Measurements from ENCODE around the gene R3HDM4.
"Not testable (repeated sequence)": the region's sequence is repeated elsewhere in the genome, so short reads cannot be mapped to it uniquely, and the experiment has no call there.

The R3HDM4 gene

DNA sequence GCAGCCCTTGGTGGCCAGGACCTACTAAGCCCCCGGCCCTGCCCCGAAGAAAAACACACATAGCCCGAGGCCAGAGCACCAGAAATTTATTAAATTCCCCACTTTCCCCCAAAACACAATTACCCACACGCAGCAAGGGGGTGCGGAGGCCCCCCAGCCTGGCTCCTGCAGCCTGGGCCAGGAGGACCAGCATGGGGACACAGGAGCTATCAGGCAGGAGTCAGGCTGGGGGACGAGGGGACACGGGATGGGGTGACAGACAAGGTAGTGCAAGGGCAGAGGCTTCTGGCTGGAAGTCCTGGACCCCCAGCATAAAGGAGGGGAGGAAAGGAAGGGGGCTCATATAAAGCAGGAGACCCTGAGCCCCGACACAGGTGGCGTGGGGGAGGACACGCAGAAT lies 16.6 kb downstream of the R3HDM4 start:
- in situ Hi-C loops (cut with HindIII; ENCODE audit: low sequenced_read_pairs), result no loop called here

- in situ Hi-C loops (cut with HindIII; ENCODE audit: low sequenced_read_pairs), result no loop called here
These were observed 19.9 kb downstream of the R3HDM4 start, which contains the start of the genes MED16 and RNU6-9 for GRCh38 chr19:892894-893689. Gene MED16, minus strand, starts transcription at chr19:893187. Its CDS starts 2,056 bp downstream, at chr19:891131. Gene RNU6-9, plus strand, starts transcription at chr19:893484.

- in situ Hi-C loops (cut with HindIII; ENCODE audit: low sequenced_read_pairs), result no loop called here
These were observed 20.7 kb downstream of the R3HDM4 start for GRCh38 chr19:892243-892893.

DNA sequence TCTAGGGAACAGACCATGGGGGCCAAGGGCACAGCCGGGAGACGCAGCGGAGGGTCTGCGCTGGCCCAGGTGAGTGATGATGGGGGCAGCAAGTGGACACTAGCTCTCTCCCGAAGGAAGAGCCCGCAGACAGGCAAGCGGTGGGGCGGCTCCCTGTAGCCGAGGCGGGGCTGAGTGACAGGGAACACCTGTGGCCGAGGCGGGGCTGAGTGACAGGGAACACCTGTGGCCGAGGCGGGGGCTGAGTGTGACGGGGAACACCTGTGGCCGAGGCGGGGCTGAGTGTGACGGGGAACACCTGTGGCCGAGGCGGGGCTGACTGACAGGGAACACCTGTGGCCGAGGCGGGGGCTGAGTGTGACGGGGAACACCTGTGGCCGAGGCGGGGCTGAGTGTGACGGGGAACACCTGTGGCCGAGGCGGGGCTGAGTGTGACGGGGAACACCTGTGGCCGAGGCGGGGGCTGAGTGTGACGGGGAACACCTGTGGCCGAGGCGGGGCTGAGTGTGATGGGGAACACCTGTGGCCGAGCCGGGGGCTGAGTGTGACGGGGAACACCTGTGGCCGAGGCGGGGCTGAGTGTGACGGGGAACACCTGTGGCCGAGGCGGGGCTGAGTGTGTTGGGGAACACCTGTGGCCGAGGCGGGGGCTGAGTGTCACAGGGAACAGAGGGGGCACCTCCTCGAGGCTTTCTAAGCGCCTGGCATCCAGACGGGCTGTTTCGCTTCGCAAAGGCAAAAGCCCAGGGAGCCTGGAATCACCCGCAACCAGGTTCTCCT lies 21.4 kb downstream of the R3HDM4 start:
- in situ Hi-C loops (cut with HindIII; ENCODE audit: low sequenced_read_pairs), result not testable (repeated sequence)

DNA sequence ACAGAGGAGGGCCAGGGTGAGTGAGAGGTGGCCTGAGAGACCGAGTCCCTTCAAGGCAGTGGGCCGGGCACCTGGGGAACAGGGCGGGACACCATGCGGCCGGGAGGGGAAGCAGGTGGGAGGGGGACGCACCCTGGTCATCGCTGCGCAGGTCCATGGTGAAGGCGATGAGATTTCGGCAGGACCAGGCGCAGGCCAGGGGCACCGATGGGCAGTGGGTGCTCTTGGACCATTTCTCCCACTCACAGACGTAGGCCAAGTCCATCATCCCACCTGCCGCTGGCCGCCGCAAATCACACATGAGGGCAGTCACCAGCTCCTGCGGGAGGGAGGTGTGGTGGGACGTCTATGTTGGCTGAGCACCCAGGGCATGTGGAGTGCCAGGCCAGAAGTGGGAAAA lies 22.2 kb downstream of the R3HDM4 start:
- in situ Hi-C loops (cut with HindIII; ENCODE audit: low sequenced_read_pairs), result no loop called here

GRCh38 chr19:889662-890295 lies 23.2 kb downstream of the R3HDM4 start:
- in situ Hi-C loops (cut with HindIII; ENCODE audit: low sequenced_read_pairs), result no loop called here

- in situ Hi-C loops (cut with HindIII; ENCODE audit: low sequenced_read_pairs), result no loop called here
These were observed 24.2 kb downstream of the R3HDM4 start for GRCh38 chr19:888581-889385.

- in situ Hi-C loops (cut with HindIII; ENCODE audit: low sequenced_read_pairs), result no loop called here
These were observed 25.4 kb downstream of the R3HDM4 start for GRCh38 chr19:887599-887998.

- in situ Hi-C loops (cut with HindIII; ENCODE audit: low sequenced_read_pairs), result no loop called here
These were observed 25.9 kb downstream of the R3HDM4 start for GRCh38 chr19:887072-887471.

GRCh38 chr19:885536-886224 lies 27.3 kb downstream of the R3HDM4 start:
- in situ Hi-C loops (cut with HindIII; ENCODE audit: low sequenced_read_pairs), result no loop called here

- in situ Hi-C loops (cut with HindIII; ENCODE audit: low sequenced_read_pairs), result no loop called here
These were observed 28.4 kb downstream of the R3HDM4 start for GRCh38 chr19:884420-885211.

DNA sequence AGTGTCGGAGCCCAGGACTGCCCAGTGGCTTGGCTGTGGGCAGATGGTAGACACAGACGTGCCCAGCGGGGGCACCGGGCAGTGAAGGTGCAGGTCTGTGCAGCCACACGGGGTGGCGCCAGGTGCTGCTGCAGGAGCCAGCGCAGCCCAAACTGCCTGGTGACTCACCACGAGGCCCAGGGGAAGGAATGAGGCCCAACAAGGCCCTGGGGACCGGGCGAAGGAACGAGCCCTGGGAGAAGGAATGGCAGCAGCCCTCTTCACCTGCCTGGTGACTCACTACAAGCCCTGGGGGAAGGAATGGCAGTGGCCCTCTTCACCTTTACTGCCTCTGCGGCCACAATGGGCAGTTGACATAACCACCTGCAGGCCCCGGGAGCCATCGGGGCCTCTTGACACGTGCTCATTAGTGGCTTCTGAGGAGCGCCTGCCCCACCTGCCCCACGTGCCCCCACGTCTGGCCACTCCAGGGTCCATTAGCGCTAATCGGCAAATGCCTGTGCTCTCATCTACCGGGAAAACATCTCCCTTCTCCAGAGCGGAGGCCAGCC lies 29.3 kb downstream of the R3HDM4 start:
- in situ Hi-C loops (cut with HindIII; ENCODE audit: low sequenced_read_pairs), result no loop called here

GRCh38 chr19:882871-883497 lies 30.0 kb downstream of the R3HDM4 start:
- in situ Hi-C loops (cut with HindIII; ENCODE audit: low sequenced_read_pairs), result no loop called here

- in situ Hi-C loops (cut with HindIII; ENCODE audit: low sequenced_read_pairs), result no loop called here
These were observed 31.5 kb downstream of the R3HDM4 start for GRCh38 chr19:881385-882071.

GRCh38 chr19:879711-880438 lies 33.1 kb downstream of the R3HDM4 start:
- in situ Hi-C loops (cut with HindIII; ENCODE audit: low sequenced_read_pairs), result no loop called here

- in situ Hi-C loops (cut with HindIII; ENCODE audit: low sequenced_read_pairs), result not testable (repeated sequence)
These were observed 34.1 kb downstream of the R3HDM4 start for GRCh38 chr19:878751-879561.
